Measurements from ENCODE around the gene NCKAP5.

The NCKAP5 gene

GRCh38 chr2:133130548-133131246 is 437.6 kb downstream of the NCKAP5 start:
- DNase-seq: no peak

DNA sequence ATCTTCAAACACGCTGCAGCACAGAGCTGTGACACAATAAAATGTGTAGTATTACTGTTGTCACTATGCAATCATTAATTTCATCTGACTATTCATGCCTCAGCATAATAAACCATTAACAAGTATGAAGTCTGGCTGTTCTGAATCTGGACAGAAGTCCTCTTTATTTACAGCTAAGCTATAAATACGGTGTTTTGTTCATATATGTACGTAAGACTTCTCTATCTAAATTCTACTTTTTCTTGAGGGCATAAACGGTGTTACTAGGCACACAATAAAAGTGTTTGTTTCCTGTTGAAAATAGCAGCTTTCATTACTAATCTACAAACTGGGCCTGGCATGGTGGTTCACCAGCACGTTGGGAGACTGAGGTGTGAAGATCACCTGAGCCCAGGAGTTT is 443.8 kb downstream of the NCKAP5 start:
- no peak for DNase-seq

DNA sequence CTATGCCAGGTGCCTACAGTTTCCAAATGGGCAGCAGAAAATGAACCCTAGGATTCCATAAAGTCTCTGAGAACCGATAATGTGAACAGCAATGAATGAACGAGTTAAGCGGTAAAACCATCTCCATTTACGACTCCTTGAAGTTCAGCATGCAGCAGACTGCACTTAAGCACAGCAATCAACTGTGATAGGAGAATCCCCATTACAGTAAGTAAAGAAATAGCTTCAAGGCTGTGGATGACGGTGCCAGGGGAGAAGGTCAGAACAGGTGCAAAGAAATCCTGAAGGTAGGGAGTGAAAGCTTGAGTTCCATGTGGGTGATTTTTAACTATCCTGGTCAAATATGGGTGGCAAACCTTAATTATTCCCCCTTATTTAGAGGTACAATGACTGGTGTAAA is 444.4 kb downstream of the NCKAP5 start:
- DNase-seq: no peak

- DNase-seq: no peak
These were observed 444.9 kb downstream of the NCKAP5 start for GRCh38 chr2:133123393-133123792.

DNA sequence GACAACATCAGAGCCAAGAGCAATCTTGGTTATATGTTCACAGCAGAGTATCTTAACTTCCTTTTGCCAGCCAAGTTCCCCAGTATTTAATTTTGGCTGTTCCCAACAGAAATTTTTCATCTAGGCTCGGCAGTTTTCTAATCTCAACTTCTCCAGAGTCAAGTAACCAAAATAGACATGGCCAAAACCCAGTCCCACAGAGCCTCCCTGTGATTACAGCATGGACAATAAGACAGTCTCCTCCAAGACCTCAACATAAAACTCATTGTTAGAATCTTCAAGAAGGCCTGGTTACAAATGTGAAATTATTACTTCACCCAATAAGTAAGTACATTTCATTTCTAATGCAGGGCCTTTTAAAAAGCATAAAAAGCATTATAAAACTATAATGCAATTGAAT is 445.7 kb downstream of the NCKAP5 start:
- no peak for DNase-seq

DNA sequence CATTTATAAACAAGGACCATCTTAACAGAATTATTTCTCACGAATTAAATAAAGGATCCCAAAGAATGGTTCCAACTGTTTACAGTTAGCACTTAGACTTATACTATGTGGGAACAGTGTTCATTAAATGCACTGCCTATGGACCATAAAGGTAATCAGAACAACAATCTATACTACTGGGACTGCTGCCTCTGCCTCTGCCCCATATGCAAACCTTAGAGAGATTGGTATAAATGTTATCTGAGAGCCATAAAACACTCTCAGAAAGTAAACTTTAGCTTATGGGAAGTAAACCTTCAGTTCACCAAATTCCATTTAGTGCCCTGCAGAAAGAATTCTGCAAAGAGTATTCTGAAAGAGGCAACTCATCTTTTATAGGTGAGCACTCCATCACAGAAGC is 448.0 kb downstream of the NCKAP5 start:
- DNase-seq: no peak

- DNase-seq: no peak
These were observed 458.1 kb downstream of the NCKAP5 start for GRCh38 chr2:133110201-133110600.

GRCh38 chr2:133109772-133110171 is 458.5 kb downstream of the NCKAP5 start:
- no peak for DNase-seq

DNA sequence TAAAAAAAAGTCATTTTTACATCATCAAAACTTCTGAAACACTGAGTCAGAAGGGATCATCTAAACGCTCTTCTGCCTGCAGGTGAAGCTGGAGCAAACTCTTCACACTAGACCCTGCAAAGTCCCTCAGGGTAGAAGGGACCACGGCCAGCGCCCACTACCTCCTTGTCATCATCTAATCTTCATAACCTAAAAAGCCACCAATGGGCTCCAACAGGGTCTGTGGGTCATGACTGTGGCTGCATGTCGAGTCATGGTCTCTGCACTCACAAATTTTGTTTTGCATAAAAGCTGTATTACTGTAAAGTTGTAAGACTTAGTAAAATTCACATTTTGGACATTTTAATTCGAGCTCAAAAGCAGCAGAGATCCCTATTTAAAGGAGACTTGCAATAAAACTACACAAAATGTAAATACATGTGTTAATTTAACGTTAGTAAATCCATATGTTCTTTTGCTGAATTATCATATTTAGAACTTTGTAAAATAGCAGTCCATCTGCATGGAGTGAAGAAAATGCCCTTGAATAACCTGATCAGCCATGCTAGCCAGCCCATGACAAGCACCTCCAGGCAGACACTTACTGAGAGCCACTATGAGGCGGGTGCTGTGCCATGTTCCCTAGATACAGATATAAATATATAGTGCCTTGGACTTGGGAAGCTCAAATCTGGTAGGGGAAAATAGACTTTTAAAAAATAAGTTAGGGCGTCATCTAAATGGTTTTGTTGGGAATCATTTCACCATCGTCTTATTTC is 461.0 kb downstream of the NCKAP5 start:
- DNase-seq: no peak

- DNase-seq: no peak
These were observed 463.4 kb downstream of the NCKAP5 start for GRCh38 chr2:133104871-133105270.

- DNase-seq: no peak
These were observed 469.5 kb downstream of the NCKAP5 start for GRCh38 chr2:133098787-133099186.

DNA sequence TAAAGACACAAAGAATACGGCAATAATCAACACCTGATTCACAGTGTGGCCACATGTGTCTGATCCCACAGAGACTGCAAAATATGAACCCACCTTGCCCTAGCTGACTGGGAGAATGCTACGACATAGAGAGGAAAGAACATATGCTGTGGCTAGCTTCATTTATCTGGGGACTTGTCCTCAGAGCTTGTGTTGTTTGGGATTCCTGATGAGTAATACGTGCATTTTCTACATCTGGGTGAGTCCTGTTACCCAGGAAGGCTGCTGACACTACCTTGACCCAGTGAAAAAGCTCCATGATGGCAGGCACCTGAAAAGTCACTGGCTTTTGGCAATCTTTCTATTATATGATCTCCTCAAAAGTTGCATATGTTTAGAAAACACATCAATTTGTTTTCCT is 470.6 kb downstream of the NCKAP5 start:
- no peak for DNase-seq

DNA sequence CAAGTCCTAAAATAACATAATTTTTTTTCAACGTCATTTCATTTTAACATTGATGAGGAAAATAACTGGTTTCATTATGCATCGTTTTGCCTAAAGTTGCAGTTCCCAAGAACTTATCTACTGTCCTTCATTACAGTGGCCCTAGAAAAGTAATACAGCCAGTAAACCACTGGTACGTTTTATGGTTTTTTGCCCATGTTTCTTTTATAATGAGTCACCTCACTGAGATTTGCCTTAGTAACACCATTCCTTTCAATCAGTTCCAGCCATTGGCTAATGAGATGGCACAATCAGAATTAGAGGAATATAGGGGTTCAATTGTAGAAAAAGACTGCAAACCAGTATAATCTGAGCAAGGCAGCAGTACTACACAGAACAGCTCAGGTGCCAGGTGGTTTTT is 475.7 kb downstream of the NCKAP5 start:
- no peak for DNase-seq

GRCh38 chr2:133090358-133090757 is 477.9 kb downstream of the NCKAP5 start:
- DNase-seq: no peak

DNA sequence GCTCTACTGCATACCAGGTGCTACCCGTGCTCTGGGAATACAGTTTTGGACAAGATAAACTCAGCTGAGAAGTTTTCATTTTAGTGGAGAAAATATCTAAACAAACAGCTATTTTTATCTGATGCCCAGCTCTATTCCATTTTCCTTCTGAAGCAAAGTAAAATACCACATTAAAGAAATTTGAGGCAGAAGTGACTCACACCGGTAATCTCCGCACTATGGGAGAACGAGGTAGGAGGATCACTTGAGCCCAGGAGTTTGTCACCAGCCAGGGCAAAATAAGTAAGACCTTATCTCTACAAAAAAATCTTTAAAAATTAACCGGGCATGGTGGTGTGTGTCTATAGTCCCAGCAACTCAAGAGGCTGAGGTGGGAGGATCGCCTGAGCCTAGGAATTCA is 482.1 kb downstream of the NCKAP5 start:
- DNase-seq: no peak

DNA sequence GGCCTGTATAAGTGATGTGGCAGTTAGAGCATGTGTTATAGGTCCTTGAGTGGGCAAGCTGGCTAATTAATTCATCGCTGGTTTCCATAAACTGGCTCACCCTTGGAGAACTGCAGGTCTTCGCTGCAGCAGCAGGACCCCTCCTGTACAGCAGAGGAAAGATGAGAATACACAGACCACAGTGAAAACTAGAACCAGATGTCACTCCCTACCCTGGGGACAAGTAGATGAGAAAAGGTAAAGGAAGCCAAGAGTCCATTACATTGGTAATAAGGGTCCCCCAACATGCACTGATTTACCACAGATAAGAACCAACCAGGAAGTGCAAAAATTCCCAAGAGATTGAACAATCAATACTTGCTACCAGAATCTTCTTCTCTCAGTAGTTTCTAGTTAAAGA is 482.6 kb downstream of the NCKAP5 start:
- no peak for DNase-seq

DNA sequence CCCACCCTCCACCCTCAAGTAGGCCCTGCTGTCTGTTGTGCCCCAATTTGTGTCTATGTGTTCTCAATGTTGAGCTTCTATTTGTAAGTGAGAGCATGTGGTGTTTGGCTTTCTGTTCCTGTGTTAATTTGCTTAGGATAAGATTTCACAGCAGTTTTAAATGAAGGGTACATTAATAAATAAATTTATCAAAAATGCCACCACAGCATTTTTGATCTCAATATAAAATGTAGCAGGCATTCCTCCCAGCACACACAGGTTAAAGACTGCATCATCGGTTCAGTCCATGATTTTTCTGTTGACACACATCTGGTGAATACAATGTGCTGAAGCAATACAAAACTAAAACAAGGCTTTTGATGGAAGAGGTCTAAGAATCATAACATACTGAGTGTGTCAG is 486.2 kb downstream of the NCKAP5 start:
- no peak for DNase-seq

DNA sequence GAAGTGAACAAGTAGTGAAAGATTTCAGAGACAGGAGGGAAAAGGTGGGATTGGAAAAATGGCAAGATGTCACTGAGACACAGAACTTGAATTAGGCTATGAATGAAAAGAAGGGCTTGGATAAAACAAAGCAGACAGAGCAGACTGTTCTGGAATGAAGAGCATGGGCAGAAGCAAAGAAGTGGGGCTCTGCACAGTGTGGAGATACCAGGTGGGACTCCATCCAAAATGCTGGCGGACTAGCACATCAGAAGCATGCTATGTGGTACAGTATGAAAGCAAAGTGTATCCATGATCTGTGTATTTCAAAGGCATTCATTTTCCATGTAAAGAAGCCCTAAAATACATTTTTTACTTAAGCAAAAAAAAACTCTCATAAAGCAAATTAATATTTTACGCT is 487.4 kb downstream of the NCKAP5 start:
- no peak for DNase-seq

GRCh38 chr2:133078667-133079411 is 489.4 kb downstream of the NCKAP5 start:
- DNase-seq: no peak

DNA sequence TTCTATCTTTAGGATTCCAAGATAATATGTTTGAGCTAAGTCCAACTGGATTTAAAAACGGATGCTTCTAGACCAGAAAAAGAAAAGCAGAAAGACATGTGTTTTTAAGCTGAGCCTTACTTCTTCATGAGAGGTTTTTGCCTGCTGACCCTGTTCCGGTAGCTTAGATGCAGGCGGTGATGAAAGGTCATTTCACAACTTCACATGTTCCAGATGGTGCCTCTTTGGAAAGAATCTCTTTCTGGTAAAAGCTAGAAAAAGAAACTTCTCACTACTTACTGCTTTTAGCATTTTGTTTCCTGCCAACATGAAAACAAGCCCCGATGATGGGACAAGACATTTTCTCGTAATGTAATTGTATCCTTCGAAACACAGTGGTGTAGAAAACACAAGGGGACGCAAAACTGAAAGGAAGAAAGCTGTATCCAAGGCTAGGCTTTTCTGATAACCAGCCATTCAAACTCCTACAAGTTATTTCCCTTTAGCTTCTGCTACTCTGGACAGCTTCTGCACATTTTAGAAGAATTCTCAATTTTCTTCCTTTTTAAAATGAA is 490.9 kb downstream of the NCKAP5 start:
- DNase-seq: no peak

GRCh38 chr2:133072837-133073694 is 495.2 kb downstream of the NCKAP5 start:
- DNase-seq: no peak

- no peak for DNase-seq
These were observed 504.5 kb downstream of the NCKAP5 start for GRCh38 chr2:133063775-133064174.
